Measurements from ENCODE around the gene OR2G6.
"Not testable (repeated sequence)": the region's sequence is repeated elsewhere in the genome, so short reads cannot be mapped to it uniquely, and the experiment has no call there.

Gene OR2G6

GRCh38 chr1:248507773-248508172, at the start of gene OR2G6:
Gene OR2G6, plus strand, starts transcription at chr1:248508073. Its CDS starts 13,574 bp downstream, at chr1:248521647.
- not testable (repeated sequence) for TF ChIP-seq GATA3, GATA2 (IDR thresholded peaks at IDR 0.05; ENCODE audit: low read depth, low read length)

DNA sequence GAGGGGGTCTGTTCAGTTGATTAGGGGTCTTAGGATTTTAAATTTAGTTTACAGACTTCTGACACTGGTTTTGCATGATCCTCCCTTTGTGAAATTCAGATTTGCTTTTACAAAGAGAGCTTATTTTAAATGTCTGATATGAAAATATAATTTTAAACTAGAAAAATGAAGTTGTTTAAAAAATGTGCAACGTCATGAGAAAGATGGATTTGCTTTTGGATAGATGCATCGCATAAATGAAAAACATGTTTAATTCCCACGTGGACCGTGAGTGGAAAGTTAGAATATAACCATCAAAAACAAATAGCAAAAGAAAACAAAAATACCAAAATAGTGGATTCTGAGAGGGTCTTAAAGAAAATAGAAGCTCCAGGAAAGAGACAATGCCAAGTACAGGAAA, 36.7 kb upstream of the OR2G6 start:
- TF ChIP-seq GATA3 (IDR thresholded peaks at IDR 0.05; ENCODE audit: low read depth, low read length) (no peak), GATA2 (IDR thresholded peaks at IDR 0.05; ENCODE audit: low read depth, low read length) (no peak)

DNA sequence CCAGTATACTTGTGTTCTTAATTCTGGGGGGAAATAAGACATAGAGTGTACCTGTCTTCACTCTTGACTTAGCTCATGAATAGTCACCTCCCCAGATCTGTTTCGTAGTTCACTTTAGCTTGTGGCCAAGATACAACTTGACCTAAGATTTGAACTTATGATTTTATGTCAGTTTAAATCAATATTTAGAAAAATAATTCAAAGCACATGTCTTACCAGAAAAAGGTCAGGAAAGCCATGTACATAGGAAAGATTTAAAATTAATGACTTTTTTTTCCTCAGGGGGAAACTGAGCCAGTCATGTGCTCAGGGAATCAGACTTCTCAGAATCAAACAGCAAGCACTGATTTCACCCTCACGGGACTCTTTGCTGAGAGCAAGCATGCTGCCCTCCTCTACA, 34.8 kb upstream of the OR2G6 start, which contains the start of gene OR2T3:
TSS of gene OR2T3 (plus strand) at position 301 of the 400 bp plus-strand sequence. CDS start at position 301, 0 bp downstream.
- TF ChIP-seq GATA3, GATA2 (IDR thresholded peaks at IDR 0.05; ENCODE audit: low read depth, low read length): not testable (repeated sequence)

DNA sequence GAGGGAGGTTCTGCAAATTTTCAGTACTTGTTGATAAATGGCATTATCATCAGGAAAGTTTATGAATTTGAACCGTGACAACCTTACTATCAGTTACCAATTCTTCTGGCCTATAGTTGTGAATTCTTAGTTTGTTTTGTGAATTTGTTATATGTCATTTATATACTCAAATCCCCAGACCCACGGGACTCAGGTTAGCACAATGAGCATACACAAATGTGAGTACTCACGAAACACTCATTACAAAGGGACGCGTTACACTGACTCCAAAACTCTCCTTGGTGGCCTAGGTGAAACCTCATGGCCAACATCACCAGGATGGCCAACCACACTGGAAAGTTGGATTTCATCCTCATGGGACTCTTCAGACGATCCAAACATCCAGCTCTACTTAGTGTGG, 19.6 kb upstream of the OR2G6 start, which contains the start of gene OR2T5:
TSS of gene OR2T5 (plus strand) at position 301 of the 400 bp plus-strand sequence. CDS start at position 301, 0 bp downstream.
- not testable (repeated sequence) for TF ChIP-seq GATA2, GATA3 (IDR thresholded peaks at IDR 0.05; ENCODE audit: low read depth, low read length)

DNA sequence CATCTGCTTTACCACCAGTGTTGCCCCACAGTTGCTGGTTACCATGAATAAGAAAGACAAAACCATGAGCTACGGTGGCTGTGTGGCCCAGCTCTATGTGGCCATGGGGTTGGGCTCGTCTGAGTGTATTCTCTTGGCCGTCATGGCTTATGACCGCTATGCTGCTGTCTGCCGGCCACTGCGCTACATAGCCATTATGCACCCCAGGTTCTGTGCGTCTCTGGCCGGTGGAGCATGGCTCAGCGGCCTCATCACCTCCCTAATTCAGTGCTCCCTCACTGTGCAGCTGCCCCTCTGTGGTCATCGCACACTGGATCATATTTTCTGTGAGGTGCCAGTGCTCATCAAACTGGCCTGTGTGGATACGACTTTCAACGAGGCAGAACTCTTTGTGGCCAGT, 14.0 kb downstream of the OR2G6 start:
- TF ChIP-seq GATA2 (IDR thresholded peaks at IDR 0.05; ENCODE audit: low read depth, low read length) (no peak), GATA3 (IDR thresholded peaks at IDR 0.05; ENCODE audit: low read depth, low read length) (no peak)

DNA sequence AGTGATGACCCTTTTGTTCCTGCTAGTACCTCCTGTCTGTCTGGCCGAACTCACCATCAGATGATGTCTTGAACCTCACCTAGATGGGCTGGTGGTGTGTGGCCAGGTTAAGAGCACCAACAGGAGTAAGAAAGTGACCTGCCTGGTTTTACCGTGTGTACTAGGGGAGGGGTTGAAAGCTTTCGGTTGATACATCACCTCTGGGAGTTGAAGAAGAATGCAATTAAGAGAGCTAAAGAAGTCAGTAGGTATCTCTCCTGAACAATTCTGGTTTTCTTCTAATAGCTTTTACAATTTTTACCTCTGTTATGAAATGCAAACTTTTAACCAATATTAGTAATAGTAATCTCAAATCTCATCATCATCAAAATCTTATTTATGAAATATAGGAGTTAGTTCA, 54.8 kb downstream of the OR2G6 start, which contains the start of gene OR2T29:
TSS of gene OR2T29 (minus strand) at position 101 of the 400 bp plus-strand sequence. CDS start 3,281 bp downstream, outside the sequence.
- not testable (repeated sequence) for TF ChIP-seq GATA2, GATA3 (IDR thresholded peaks at IDR 0.05; ENCODE audit: low read depth, low read length)

DNA sequence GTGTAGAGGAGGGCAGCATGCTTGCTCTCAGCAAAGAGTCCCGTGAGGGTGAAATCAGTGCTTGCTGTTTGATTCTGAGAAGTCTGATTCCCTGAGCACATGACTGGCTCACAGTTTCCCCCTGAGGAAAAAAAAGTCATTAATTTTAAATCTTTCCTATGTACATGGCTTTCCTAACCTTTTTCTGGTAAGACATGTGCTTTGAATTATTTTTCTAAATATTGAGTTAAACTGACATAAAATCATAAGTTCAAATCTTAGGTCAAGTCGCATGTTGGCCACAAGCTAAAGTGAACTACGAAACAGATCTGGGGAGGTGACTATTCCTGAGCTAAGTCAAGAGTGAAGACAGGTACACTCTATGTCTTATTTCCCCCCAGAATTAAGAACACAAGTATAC, 66.8 kb downstream of the OR2G6 start, which contains the start of gene OR2T34:
TSS of gene OR2T34 (minus strand) at position 101 of the 400 bp plus-strand sequence. CDS start at position 101, 0 bp downstream.
- not testable (repeated sequence) for TF ChIP-seq GATA3, GATA2 (IDR thresholded peaks at IDR 0.05; ENCODE audit: low read depth, low read length)

- no peak for TF ChIP-seq GATA2 (IDR thresholded peaks at IDR 0.05; ENCODE audit: low read depth, low read length)
- no peak for TF ChIP-seq GATA3 (IDR thresholded peaks at IDR 0.05; ENCODE audit: low read depth, low read length)
Measured at GRCh38 chr1:248576260-248576980, 68.5 kb downstream of the OR2G6 start.
